Measurements from ENCODE around the gene TTLL8. TPM values are rescaled to one million over a fixed set of nuclear protein-coding genes. Genes with fewer than 3 reads are reported as not detected.
"Not testable (repeated sequence)": the region's sequence is repeated elsewhere in the genome, so short reads cannot be mapped to it uniquely, and the experiment has no call there.

Gene TTLL8
- total and polyA plus RNA-seq, 2 donors (not counting 3 experiments of a cell fraction or from before 2014, with no cell fraction given) = not detected

DNA sequence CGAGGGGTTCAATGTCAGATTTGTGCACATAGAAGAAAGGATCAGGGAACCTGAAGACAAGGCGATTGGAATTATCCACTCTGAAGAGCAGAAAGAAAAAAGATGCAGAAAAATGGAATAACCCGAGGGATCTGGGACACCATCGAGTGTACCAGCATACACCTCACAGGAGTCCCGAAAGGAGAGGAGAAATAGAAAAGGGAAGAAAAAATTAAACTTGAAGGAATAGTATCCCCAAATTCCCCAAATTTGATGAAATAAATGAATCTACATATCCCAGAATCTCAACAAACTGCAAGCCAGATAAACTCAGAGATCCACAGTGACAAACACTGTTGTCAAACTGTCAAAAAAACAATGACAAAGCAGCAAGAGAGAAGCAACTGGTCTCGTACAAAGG, 66.9 kb downstream of the TTLL8 start:
- intact Hi-C loops (cut with micrococcal nuclease) (loop anchor here (5.0 kb wide), 1 partner anchor 41 kb away; no protein-coding TSS in a partner anchor), dilution Hi-C loops (cut with MboI; ENCODE audit: extremely low pct_ligation_motif_present, low sequenced_read_pairs) (no loop called here)
- Histone ChIP-seq H3K27ac (ENCODE audit: insufficient read depth, low read depth, low read length) (no peak overlapping the region), H3K36me3 (ENCODE audit: control insufficient read depth in 2 of 2, extremely low read depth in 1 of 2, insufficient read depth in 2 of 2, low read length in 2 of 2) (no peaks in the 10 kb centered on the region), H2AFZ (ENCODE audit: low read depth, low read length) (no peak overlapping the region), H3K4me1 (ENCODE audit: control insufficient read depth, extremely low read depth, insufficient read depth, low read length) (no peaks in the 10 kb centered on the region), H3K27me3 (ENCODE audit: control insufficient read depth in 2 of 2, insufficient read depth in 2 of 2, low read length in 2 of 2) (peaks cover 1 to 8% of the 10 kb centered on the region in 2 experiments), H3K9ac (replicated peaks; ENCODE audit: extremely low read depth, insufficient read depth, low read length) (no peak overlapping the region), H3K4me2 (ENCODE audit: insufficient read depth, low read length) (no peak overlapping the region), H3K4me3 (replicated peaks in 1 of 3; ENCODE audit: insufficient read depth in 1 of 3, low read depth in 1 of 3, low read length in 3 of 3) (no peak overlapping the region), H4K20me1 (replicated peaks; ENCODE audit: control insufficient read depth, extremely low read depth, insufficient read depth, low read length) (no peaks in the 10 kb centered on the region), H3K9me3 (replicated peaks; ENCODE audit: control insufficient read depth, insufficient read depth, low read length) (no peaks in the 10 kb centered on the region), H3K9me1 (replicated peaks; ENCODE audit: control insufficient read depth, extremely low read depth, insufficient read depth, low read length) (no peaks in the 10 kb centered on the region), H3K79me2 (ENCODE audit: control insufficient read depth, insufficient read depth, low read length) (no peaks in the 10 kb centered on the region)
- BruUV-seq (replicated peaks) = no TSS peak
- ChIA-PET POLR2A (no interaction called here), CTCF (interaction anchor here (0.7 to 3.7 kb wide), 3 partner anchors 8 to 39 kb away, joined by 5 to 21 read pairs (median 6); no protein-coding TSS in a partner anchor)
- DNase-seq (ENCODE audit: low read depth, low spot score) = no peak
- FAIRE-seq = no peak
- TF ChIP-seq, protein P1, sequence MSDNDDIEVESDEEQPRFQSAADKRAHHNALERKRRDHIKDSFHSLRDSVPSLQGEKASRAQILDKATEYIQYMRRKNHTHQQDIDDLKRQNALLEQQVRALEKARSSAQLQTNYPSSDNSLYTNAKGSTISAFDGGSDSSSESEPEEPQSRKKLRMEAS (IDR thresholded peaks at IDR 0.05; ENCODE audit: insufficient read depth, insufficient read length) = no peak
- TF ChIP-seq FOS (IDR thresholded peaks at IDR 0.05; ENCODE audit: borderline replicate concordance, insufficient read depth, low read length) (no peak), GATA2 (IDR thresholded peaks at IDR 0.05; ENCODE audit: insufficient read depth, insufficient read length, low read depth, low read length) (no peak), POLR2A (IDR thresholded peaks at IDR 0.05; ENCODE audit: low read depth, low read length) (no peak), CTCF (IDR thresholded peaks at IDR 0.05; ENCODE audit: extremely low read depth in 1 of 2, insufficient read depth in 1 of 2, low read depth in 1 of 2, low read length in 2 of 2) (no peak), EZH2 (IDR thresholded peaks at IDR 0.05; ENCODE audit: borderline replicate concordance, low read depth, low read length, severe bottlenecking) (no peak), POLR2AphosphoS5 (IDR thresholded peaks at IDR 0.05; ENCODE audit: insufficient read depth, low read depth, low read length) (no peak), MYC (IDR thresholded peaks at IDR 0.05; ENCODE audit: low read depth, low read length) (no peak), JUN (IDR thresholded peaks at IDR 0.05; ENCODE audit: borderline replicate concordance, insufficient read depth, insufficient read length, low read depth) (no peak)

- H3K4me3 ChIP-seq (replicated peaks in 1 of 3; ENCODE audit: insufficient read depth in 1 of 3, low read depth in 1 of 3, low read length in 3 of 3); H4K20me1 ChIP-seq (replicated peaks; ENCODE audit: control insufficient read depth, extremely low read depth, insufficient read depth, low read length); H3K27ac ChIP-seq (ENCODE audit: insufficient read depth, low read depth, low read length); FAIRE-seq; H3K4me1 ChIP-seq (ENCODE audit: control insufficient read depth, extremely low read depth, insufficient read depth, low read length); H3K9me3 ChIP-seq (replicated peaks; ENCODE audit: control insufficient read depth, insufficient read depth, low read length); BruUV-seq (replicated peaks); H3K79me2 ChIP-seq (ENCODE audit: control insufficient read depth, insufficient read depth, low read length); POLR2A ChIA-PET; H3K36me3 ChIP-seq (ENCODE audit: control insufficient read depth in 2 of 2, extremely low read depth in 1 of 2, insufficient read depth in 2 of 2, low read length in 2 of 2); dilution Hi-C loops (cut with MboI; ENCODE audit: extremely low pct_ligation_motif_present, low sequenced_read_pairs); H3K9me1 ChIP-seq (replicated peaks; ENCODE audit: control insufficient read depth, extremely low read depth, insufficient read depth, low read length); H3K9ac ChIP-seq (replicated peaks; ENCODE audit: extremely low read depth, insufficient read depth, low read length); H3K4me2 ChIP-seq (ENCODE audit: insufficient read depth, low read length); DNase-seq (ENCODE audit: low read depth, low spot score); H2AFZ ChIP-seq (ENCODE audit: low read depth, low read length): not testable (repeated sequence)
- intact Hi-C loops (cut with micrococcal nuclease) = loop anchor here (5.0 kb wide), 1 partner anchor 42 kb away; no protein-coding TSS in a partner anchor
- peaks cover 7 to 20% of the 10 kb centered on the region in 2 experiments for H3K27me3 ChIP-seq (ENCODE audit: control insufficient read depth in 2 of 2, insufficient read depth in 2 of 2, low read length in 2 of 2)
- CTCF ChIA-PET = interaction anchor here (1.2 kb wide), 1 partner anchor 41 kb away, joined by 5 read pairs; no protein-coding TSS in a partner anchor
Observed at GRCh38 chr22:49989826-49990225, 68.3 kb downstream of the TTLL8 start.
